Measurements from ENCODE around the gene SNAPIN. TPM values are rescaled to one million over a fixed set of nuclear protein-coding genes. Genes with fewer than 3 reads are reported as not detected.

Gene SNAPIN, protein sequence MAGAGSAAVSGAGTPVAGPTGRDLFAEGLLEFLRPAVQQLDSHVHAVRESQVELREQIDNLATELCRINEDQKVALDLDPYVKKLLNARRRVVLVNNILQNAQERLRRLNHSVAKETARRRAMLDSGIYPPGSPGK
- total RNA-seq (2014; rRNA removed; shearing (Covaris generic)) = 91.1 and 101 TPM in 2 replicates
- polyA plus RNA-seq (2015; cell fraction: cytosol; rRNA removed) = 75.1 and 97.1 TPM in 2 replicates
- 44.5 and 54.5 TPM in 2 replicates for polyA plus RNA-seq (2015; cell fraction: nucleus; rRNA removed)

DNA sequence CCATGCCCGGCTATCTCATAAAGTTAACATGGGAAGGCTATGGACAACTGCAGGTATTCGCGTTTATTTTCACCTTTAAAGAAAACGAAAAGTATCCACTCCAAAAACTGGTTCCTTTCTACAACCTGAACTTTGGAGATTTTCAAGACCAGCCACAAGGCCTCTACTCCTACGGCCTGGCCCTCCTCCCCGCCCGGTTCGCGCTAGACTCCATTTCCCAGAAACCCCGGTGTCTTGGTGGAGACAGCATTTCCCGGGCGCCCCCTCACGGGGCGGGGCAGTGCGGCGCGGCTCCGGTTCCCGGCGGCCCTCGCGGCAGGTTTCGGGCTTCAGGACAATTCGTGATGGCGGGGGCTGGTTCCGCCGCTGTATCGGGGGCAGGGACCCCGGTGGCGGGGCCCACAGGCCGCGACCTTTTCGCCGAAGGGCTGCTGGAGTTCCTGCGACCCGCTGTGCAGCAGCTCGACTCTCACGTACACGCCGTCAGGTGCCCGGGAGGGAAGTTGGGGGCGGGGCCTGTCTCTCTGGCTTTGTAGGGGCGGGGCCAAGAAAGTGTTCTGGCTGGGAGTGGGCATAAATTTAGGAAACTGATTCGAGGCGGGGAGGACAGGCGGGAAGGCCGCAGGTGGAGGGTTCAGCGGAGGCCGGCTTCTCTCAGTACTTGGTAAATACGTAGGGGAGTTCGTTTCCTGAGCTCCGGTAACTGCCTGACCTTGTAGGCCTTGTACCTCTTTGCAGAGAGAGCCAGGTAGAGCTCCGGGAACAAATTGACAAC lies at the start of gene SNAPIN:
SNAPIN (plus strand) TSS at position 304 of the 775 bp plus-strand sequence; CDS start at position 345, 41 bp downstream.
- DNase-seq (ENCODE audit: low read depth, low spot score) = peak; percentile 96
- in situ Hi-C loops (cut with HindIII; ENCODE audit: low pct_unique_long_range_greater_than_20kb, low sequenced_read_pairs) = no loop called here

DNA sequence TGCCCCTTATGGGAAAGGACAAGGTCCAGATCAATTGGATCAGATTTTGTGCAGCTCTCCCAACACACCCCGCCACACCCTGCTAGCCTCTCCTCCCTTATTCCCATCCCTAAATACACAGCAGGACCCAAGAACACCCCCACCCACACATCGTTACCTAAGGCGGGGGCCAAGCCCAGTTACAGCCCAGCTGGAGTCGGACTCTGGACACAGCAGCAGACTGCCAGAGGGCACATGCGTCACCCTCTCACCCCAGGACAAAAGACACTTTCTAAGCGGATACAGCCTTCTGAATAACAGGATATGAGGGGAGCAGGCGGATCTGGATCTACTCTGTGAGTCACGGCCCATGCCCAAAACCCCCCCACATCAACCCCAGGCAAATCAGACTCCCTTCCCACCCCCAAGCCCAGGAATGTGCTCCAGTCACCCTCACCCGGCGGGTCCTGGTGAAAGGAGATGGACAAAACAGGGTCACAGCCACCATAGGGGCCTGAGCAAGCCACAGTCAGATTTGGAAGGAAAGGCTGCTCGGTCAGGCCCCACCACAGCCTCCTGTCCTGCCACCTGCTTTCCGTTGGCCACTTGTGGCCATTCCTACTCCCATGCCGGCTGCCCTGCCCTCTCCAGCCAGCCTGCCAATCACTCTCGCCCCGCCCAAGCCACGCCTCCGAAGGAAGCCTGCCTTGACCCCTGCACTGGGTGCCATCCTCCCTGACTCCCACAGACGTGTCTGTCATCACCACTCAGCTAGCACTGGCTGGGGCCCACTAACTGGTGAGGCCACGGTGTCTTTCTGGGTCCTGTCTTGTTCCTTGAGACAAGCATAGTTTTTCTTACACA lies 49.5 kb upstream of the SNAPIN start:
- in situ Hi-C loops (cut with HindIII; ENCODE audit: low pct_unique_long_range_greater_than_20kb, low sequenced_read_pairs) = no loop called here
- DNase-seq (ENCODE audit: low read depth, low spot score) = peak; percentile 96

DNA sequence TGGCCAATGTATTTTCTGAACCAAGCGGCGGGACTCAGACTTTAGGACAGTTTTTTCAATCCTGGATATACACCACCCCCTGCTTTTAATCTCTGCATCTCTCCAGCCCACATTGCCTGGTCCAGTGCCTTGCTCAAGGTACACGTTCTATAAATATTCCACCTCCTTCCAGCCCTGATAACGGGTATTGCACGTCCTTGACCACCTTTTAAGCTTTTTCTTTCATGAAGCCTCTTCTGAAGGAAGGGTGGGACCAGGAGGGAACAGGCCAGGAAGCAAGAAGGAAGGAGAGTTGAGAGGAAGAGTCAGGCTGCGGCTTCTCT lies 49.0 kb upstream of the SNAPIN start:
- in situ Hi-C loops (cut with HindIII; ENCODE audit: low pct_unique_long_range_greater_than_20kb, low sequenced_read_pairs) = no loop called here
- no peak for DNase-seq (ENCODE audit: low read depth, low spot score)

DNA sequence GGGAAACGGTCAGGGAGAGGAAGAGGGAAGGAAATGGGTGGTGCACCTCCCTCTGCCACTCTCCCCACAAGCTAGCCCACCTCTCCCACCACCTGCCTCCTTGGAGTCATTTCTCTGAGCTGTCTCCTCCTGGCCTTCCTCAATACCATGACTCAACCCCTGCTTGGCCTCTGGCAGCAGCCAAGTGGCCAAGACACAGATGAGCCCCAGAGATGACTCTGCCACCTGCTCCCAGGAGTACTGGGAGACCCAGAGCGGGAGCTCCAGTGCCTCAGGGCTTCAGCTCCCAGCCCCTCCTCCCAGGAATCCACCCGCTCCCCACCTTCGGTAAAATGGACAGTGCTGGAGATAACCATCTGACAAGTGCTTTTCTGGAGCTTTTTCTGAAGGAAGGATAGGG lies 48.2 kb upstream of the SNAPIN start:
- in situ Hi-C loops (cut with HindIII; ENCODE audit: low pct_unique_long_range_greater_than_20kb, low sequenced_read_pairs) = no loop called here
- no peak for DNase-seq (ENCODE audit: low read depth, low spot score)

DNA sequence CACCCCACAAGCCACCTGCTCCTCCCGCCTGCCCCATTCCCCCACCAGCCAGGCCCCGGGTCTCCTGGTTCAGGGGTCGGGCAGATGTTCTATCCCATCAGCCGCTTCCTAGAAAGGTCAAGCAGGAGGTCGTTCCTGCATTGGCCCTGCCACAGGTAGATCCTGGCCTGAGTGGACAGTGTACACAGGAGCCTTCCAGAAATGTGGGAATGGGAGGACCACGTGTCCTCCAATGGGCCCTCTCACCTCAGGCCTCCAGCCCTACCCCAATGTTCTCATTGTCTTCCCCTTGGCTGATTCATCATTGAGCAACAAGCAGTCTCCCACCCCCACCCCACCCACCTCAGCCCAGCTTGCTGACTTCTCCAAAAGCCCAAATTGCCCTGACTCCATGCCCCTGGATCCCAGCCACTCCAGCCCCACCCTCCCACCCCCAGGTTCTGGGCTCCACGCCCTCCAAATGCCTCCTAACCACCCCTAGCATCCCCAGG lies 47.6 kb upstream of the SNAPIN start:
- in situ Hi-C loops (cut with HindIII; ENCODE audit: low pct_unique_long_range_greater_than_20kb, low sequenced_read_pairs) = no loop called here
- no peak for DNase-seq (ENCODE audit: low read depth, low spot score)

DNA sequence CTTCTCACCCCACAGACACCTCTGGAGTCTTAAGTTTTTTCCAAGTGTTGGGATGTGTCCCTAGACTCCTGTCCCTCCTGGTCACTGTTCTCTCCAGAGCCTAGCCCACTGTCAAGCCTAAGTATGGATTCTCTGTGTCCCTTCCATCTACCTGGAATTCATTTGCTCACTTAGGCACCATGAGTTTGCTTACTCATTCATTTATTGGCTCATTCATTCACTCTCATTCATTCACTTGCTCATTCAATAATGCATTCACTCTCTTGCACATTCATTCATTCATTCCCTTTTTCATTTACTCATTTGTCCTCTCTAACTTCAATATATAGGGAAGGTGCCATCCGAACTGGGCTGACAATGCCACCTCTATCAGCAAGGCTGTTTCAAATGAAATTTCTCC lies 47.1 kb upstream of the SNAPIN start:
- no peak for DNase-seq (ENCODE audit: low read depth, low spot score)
- in situ Hi-C loops (cut with HindIII; ENCODE audit: low pct_unique_long_range_greater_than_20kb, low sequenced_read_pairs) = no loop called here

DNA sequence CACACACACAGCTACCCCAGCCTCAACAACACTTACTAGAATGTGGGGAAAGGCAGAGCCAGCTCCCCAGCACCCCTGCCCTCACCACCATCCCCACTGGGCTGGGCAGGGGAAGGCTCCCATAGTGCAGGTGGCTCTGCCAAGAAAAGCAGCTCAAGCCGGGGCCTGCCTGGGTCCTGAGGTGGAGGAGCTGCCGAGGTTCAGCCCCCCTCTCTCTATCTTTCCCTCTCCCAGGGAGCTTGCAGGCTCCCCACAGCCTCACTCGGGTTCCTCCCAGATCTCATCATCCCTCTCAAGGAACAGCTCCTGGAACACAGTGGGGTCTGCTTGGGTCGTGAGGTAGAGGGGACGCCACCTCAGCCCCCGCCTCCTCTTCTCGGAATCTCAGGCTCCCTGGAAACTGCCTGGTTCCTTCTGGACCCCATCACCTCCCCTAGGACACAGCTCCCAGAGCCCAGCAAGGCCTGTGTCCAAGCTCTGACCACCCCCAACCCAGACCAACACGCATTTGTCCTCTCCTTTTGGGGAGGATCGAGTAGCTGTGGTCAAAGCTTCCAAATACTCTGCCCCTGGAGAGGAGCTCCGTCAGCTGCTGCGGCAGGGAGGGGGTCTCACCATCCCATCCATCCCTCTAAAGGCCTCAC lies 46.3 kb upstream of the SNAPIN start:
- no peak for DNase-seq (ENCODE audit: low read depth, low spot score)
- in situ Hi-C loops (cut with HindIII; ENCODE audit: low pct_unique_long_range_greater_than_20kb, low sequenced_read_pairs) = no loop called here

DNA sequence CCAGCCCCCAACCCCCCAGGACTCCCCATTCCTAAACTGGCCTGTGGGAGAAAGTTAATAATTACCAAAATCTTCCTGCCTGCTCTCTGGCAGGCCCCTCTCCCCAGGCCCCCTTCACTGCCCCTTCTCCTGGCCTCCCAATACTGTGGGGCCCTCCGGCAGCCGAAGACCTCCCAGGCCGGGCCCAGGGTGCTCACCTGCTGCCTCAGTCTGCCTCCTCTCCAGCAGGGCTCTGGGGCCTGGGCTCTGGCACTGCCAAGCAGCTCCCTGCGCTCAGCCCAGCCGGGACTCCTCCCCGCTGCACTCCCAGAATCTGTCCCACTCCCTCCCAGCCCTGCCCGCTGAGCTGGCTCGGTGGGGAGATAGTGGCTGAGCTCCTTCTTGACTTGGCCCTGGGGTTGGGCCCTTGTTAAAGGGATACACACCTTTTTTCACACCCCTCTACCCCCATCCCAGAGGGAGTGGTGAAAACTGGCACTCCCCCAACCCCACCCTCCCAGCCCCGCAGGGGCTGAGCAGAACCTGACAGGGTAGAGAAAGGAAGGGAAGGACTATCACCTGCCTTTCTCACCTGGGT lies 45.7 kb upstream of the SNAPIN start, which contains the start of gene S100A16:
S100A16 (minus strand) TSS at position 383 of the 577 bp plus-strand sequence. CDS start 4,986 bp downstream, outside the sequence.
- in situ Hi-C loops (cut with HindIII; ENCODE audit: low pct_unique_long_range_greater_than_20kb, low sequenced_read_pairs) = no loop called here
- DNase-seq (ENCODE audit: low read depth, low spot score) = no peak

DNA sequence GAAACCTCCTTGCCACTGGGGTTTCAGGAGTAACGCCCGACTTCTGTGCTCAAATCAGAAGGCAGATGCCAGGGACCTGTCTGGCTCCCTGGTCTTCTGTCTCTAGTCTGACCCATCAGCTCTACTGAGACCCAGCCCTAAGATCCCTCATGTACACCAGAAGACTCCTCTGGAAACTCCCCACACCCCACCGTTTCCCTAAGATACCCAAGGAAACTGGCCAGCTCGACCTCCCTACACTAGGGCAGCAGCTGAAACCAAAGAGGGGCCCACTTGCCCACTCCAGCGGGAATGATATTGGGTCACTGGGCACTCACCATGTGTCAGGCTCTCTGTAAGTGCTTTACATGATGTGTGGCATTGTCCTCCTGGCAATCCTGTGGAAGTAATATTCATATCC lies 45.1 kb upstream of the SNAPIN start:
- DNase-seq (ENCODE audit: low read depth, low spot score) = no peak
- in situ Hi-C loops (cut with HindIII; ENCODE audit: low pct_unique_long_range_greater_than_20kb, low sequenced_read_pairs) = no loop called here

DNA sequence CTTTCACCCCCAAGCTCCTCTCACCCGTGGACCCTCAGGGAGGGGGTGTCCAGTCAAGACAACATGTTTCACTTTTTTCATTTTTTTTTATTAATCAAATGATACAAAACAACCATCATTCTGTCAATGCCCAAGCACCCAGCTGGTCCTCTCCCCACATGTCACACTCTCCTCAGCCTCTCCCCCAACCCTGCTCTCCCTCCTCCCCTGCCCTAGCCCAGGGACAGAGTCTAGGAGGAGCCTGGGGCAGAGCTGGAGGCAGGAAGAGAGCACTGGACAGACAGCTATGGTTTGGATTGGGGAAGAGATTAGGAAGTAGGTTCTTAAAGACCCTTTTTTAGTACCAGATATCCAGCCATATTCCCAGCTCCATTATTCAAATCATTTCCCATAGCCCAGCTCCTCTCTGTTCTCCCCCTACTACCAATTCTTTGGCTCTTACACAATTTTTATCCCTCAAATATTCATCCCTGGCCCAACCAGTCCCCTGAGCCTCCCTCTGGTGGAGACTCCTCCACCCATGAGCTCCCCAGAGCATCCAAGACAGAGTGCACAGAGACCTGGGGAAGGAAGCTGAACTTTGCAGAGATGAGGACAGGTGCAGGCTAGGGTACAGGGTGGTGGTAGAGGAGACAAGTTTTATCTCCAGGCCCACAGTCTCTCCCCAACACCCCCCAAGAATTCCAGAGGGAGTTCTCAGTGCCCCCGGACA lies 44.2 kb upstream of the SNAPIN start:
- no peak for DNase-seq (ENCODE audit: low read depth, low spot score)
- in situ Hi-C loops (cut with HindIII; ENCODE audit: low pct_unique_long_range_greater_than_20kb, low sequenced_read_pairs) = no loop called here

DNA sequence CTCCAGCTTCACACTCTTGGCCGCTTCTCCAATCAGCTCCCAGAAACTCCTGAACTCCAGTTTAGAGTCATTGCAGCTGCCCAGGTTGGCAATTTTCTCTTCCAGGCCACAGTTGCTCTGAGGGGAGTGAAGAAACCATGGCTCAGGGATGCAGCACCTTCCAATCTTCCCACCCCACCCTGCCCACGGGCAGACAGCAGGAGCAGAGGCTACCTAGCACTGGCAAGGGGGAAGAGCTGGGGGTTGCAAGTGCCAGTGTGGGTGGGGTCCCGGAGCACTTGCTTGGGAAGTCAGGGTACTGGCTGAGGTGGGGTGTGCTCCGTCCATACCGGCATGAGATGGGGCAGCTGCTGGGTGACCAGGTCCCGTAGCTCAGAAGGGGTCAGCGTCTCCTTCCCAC lies 43.6 kb upstream of the SNAPIN start:
- DNase-seq (ENCODE audit: low read depth, low spot score) = no peak
- in situ Hi-C loops (cut with HindIII; ENCODE audit: low pct_unique_long_range_greater_than_20kb, low sequenced_read_pairs) = no loop called here

DNA sequence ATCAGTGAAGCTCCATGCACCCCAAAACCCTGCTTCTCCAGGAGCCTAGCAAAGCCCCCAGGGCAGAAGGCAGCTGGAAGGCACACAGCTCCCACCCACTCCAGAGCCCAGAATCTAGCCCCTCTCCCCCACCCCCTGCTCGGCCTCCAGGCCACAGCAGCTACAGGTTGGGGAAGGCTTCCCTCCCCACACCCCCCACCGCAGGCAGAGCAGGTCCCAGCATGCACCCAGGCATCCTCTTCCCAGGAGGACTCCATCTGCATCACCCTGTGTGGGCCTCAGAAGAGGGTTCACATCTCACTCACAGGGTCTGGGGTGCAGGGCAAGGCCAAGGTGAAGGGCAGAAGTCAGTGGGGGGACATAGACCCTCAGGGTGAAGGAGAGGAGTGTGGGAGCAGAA lies 43.1 kb upstream of the SNAPIN start:
- in situ Hi-C loops (cut with HindIII; ENCODE audit: low pct_unique_long_range_greater_than_20kb, low sequenced_read_pairs) = no loop called here
- DNase-seq (ENCODE audit: low read depth, low spot score) = no peak

DNA sequence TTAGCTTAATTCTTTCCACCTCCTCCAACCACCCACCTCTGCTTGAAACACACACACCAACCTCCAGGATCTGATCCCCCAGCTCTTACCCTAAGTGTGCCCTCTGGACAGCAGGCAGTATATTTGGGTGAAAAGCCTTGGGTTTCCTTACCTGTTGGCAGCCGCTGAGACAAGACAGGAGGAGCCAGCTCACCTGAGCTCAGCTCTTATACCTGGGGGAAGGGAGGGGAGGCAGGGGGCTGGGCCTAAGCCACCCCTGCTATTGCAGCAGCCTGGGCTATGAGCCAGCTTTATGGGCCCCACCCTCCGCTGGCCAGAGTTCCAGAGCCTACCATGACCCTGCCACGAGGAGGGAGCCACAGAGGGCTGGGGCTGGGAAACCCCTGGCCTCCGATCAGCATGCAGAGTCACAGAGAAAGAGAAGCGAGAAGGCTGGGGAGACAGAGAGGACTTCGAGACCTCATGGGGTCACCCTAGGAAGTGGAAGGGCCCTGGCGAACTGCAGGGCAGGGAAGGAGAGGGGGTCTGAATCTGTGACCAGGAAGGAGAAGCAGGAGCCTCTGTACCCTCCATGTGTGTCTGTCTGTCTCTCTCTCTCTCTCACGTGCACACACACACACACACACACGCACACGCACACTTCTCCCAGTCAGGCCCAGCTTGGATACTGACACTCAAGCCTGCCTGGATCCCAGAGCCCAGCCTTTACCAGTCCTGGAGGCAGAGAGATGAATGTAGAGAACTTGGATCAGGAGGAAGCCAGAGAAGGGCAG lies 42.2 kb upstream of the SNAPIN start, which contains the start of gene S100A14:
S100A14 (minus strand) TSS at position 182 of the 773 bp plus-strand sequence. CDS start 467 bp downstream, outside the sequence.
- in situ Hi-C loops (cut with HindIII; ENCODE audit: low pct_unique_long_range_greater_than_20kb, low sequenced_read_pairs) = no loop called here
- DNase-seq (ENCODE audit: low read depth, low spot score) = no peak

DNA sequence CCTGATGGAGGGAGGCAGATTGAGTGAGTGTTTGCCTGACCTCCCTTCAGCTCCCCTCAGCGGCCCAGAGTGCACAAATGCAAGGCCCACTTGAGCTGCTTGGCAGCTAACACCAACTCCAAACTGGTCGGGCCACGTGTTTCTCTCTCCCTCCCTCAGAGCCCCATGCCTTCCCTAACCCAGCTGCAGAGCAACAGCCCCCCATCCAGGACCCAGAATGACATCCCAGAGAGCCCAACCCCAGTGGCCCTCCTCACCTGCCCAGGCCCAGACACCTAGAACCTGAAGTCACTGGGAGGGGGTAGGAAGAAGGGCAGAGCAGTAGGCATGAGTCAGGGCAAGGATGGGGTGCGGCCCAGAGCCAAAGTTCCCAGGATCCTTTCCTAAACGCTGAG lies 41.6 kb upstream of the SNAPIN start:
- in situ Hi-C loops (cut with HindIII; ENCODE audit: low pct_unique_long_range_greater_than_20kb, low sequenced_read_pairs) = no loop called here

DNA sequence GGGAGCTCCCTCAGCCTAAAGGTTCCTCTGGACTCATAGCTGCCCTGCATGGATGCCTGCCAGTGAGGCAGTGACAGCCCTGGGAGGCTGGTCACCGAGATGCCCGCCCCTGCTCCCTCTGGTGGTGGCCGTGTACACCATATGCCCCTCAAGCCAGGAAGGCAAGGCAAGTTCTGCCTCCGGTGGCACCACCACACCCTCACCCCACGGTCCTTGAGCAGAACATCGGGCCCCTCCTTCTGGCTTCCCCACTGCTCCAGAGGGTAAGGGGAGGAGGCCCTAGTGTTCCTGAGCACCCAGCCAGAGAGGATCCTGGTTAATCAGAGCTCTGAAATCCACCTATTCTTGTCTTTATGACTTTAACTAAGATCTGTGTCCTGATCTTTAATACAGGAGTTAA lies 40.8 kb upstream of the SNAPIN start:
- in situ Hi-C loops (cut with HindIII; ENCODE audit: low pct_unique_long_range_greater_than_20kb, low sequenced_read_pairs) = no loop called here
- no peak for DNase-seq (ENCODE audit: low read depth, low spot score)

More for the DNA sequence above, 41.6 kb upstream of the SNAPIN start:
- DNase-seq (ENCODE audit: low read depth, low spot score) = no peak

DNA sequence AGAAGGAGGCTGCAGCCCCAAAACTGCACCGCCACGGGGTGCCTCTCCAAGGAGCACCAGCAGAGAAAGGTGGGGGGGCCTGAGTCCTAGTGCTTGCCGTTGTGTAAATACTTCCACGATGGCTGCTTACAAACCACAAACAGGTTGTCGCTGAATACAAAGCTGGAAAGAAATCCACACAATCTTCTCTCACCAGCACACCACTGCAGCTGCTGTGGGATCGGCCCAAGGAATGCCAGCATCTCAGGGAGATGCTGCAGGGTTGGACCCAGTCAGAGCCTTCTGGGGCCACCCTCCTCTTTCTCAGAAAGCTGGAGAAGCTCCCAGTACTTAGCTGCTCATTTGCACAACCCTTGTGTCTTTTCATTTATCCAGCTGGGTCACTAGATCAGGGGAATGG lies 39.3 kb upstream of the SNAPIN start:
- DNase-seq (ENCODE audit: low read depth, low spot score) = no peak
- in situ Hi-C loops (cut with HindIII; ENCODE audit: low pct_unique_long_range_greater_than_20kb, low sequenced_read_pairs) = no loop called here

Data from SK-MEL-5 (cell line).